Parathyroid adenoma (tissue), 2 donors: ENCODE data around the gene TBC1D16.

Source experiments
- H2AFZ ChIP-seq: fragments of 300-600 bp; sonication (generic); one replicate; pipeline ENCODE4 v1.7.0; 2017; ENCODE audit warnings: antibody characterized with exemption, mild to moderate bottlenecking
- H3K27ac ChIP-seq: fragments of 300-600 bp; sonication (generic); one replicate; pipeline ENCODE4 v1.7.0; 2017
- H3K27me3 ChIP-seq: fragments of 300-600 bp; sonication (generic); one replicate; pipeline ENCODE4 v1.7.0; 2017; ENCODE audit warnings: low read length; ENCODE audit not compliant: control insufficient read depth, insufficient read depth
- H3K36me3 ChIP-seq: fragments of 300-600 bp; sonication (generic); one replicate; pipeline ENCODE4 v1.7.0; 2017; ENCODE audit warnings: low read length; ENCODE audit not compliant: control insufficient read depth, insufficient read depth
- H3K4me1 ChIP-seq: fragments of 300-600 bp; sonication (generic); one replicate; pipeline ENCODE4 v1.7.0; 2017; ENCODE audit warnings: control low read depth
- H3K4me2 ChIP-seq: fragments of 300-600 bp; sonication (generic); one replicate; pipeline ENCODE4 v1.7.0; 2017; ENCODE audit warnings: low read length
- H3K4me3 ChIP-seq: fragments of 300-600 bp; sonication (generic); one replicate; pipeline ENCODE4 v1.7.0; 2017; ENCODE audit warnings: low read depth, low read length
- H3K79me2 ChIP-seq: fragments of 300-600 bp; sonication (generic); one replicate; pipeline ENCODE4 v1.7.0; 2017; ENCODE audit warnings: control low read depth
- H3K9ac ChIP-seq: fragments of 300-600 bp; sonication (generic); one replicate; pipeline ENCODE4 v1.7.0; 2017; ENCODE audit warnings: mild to moderate bottlenecking
- H3K9me3 ChIP-seq: fragments of 300-600 bp; sonication (generic); one replicate; pipeline ENCODE4 v1.7.0; 2017; ENCODE audit warnings: low read length; ENCODE audit not compliant: control insufficient read depth
- CTCF ChIP-seq: fragments of 300-600 bp; sonication (generic); IDR thresholded peaks from one replicate; pipeline ENCODE4 v1.7.0; 2017; ENCODE audit warnings: antibody characterized with exemption, mild to moderate bottlenecking
- donor health status: primary hyperparathyroidism.

The TBC1D16 gene

GRCh38 chr17:80017226-80018010, 18.3 kb downstream of the TBC1D16 start:
- Histone ChIP-seq H2AFZ (no peak overlapping the region), H3K4me1 (no peaks in the 10 kb centered on the region), H3K4me2 (no peak overlapping the region), H3K9ac (no peak overlapping the region), H3K79me2 (no peaks in the 10 kb centered on the region), H3K9me3 (no peaks in the 10 kb centered on the region), H3K36me3 (no peaks in the 10 kb centered on the region), H3K4me3 (no peak overlapping the region), H3K27me3 (no peaks in the 10 kb centered on the region), H3K27ac (no peak overlapping the region)
- no peak for TF ChIP-seq CTCF

- Histone ChIP-seq H3K4me1 (peaks cover 5% of the 10 kb centered on the region), H3K27ac (no peak overlapping the region), H3K9me3 (no peaks in the 10 kb centered on the region), H2AFZ (no peak overlapping the region), H3K4me2 (no peak overlapping the region), H3K27me3 (no peaks in the 10 kb centered on the region), H3K36me3 (no peaks in the 10 kb centered on the region), H3K79me2 (no peaks in the 10 kb centered on the region), H3K9ac (no peak overlapping the region), H3K4me3 (no peak overlapping the region)
- no peak for TF ChIP-seq CTCF
Observed at GRCh38 chr17:80012765-80013741, 22.6 kb downstream of the TBC1D16 start.

GRCh38 chr17:80011989-80012555, 23.6 kb downstream of the TBC1D16 start:
- Histone ChIP-seq H3K4me3 (no peak overlapping the region), H3K9me3 (no peaks in the 10 kb centered on the region), H3K4me2 (no peak overlapping the region), H3K27me3 (no peaks in the 10 kb centered on the region), H3K36me3 (no peaks in the 10 kb centered on the region), H3K9ac (no peak overlapping the region), H3K4me1 (peaks cover 5% of the 10 kb centered on the region), H3K79me2 (no peaks in the 10 kb centered on the region), H3K27ac (no peak overlapping the region), H2AFZ (no peak overlapping the region)
- no peak for TF ChIP-seq CTCF

GRCh38 chr17:80010283-80010858, 25.3 kb downstream of the TBC1D16 start:
- H3K4me3 ChIP-seq, result no peak overlapping the region
- H3K36me3 ChIP-seq, result no peaks in the 10 kb centered on the region
- peaks cover 7% of the 10 kb centered on the region for H3K79me2 ChIP-seq
- H2AFZ ChIP-seq, result no peak overlapping the region
- no peak for TF ChIP-seq CTCF
- no peaks in the 10 kb centered on the region for H3K9me3 ChIP-seq
- H3K4me1 ChIP-seq, result peaks cover 5% of the 10 kb centered on the region
- H3K27me3 ChIP-seq, result no peaks in the 10 kb centered on the region
- H3K4me2 ChIP-seq, result no peak overlapping the region
- H3K27ac ChIP-seq, result no peak overlapping the region
- no peak overlapping the region for H3K9ac ChIP-seq
